Loucy (cell line): ENCODE measurements around the gene GALNT9.

ENCODE experiments used
- EZH2phosphoT487 ChIP-seq: fragments of 200-600 bp; IDR thresholded peaks from 2 replicates; pipeline ENCODE4 v1.6.1; 2018; ENCODE audit warnings: antibody characterized with exemption, mild to moderate bottlenecking, moderate library complexity, borderline replicate concordance
- TF ChIP-seq, protein P1 (sequence below): fragments of 200-600 bp; sonication (generic); conservative IDR thresholded peaks from 2 replicates; pipeline ENCODE4 v1.5.1; 2014; ENCODE audit warnings: mild to moderate bottlenecking, antibody characterized with exemption, low read length

GRCh38 chr12:132176920-132177551 lies 152.4 kb downstream of the GALNT9 start:
- TF ChIP-seq, protein P1, sequence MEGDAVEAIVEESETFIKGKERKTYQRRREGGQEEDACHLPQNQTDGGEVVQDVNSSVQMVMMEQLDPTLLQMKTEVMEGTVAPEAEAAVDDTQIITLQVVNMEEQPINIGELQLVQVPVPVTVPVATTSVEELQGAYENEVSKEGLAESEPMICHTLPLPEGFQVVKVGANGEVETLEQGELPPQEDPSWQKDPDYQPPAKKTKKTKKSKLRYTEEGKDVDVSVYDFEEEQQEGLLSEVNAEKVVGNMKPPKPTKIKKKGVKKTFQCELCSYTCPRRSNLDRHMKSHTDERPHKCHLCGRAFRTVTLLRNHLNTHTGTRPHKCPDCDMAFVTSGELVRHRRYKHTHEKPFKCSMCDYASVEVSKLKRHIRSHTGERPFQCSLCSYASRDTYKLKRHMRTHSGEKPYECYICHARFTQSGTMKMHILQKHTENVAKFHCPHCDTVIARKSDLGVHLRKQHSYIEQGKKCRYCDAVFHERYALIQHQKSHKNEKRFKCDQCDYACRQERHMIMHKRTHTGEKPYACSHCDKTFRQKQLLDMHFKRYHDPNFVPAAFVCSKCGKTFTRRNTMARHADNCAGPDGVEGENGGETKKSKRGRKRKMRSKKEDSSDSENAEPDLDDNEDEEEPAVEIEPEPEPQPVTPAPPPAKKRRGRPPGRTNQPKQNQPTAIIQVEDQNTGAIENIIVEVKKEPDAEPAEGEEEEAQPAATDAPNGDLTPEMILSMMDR = no peak
- no peak for TF ChIP-seq EZH2phosphoT487
